ENCODE data around the gene CHID1.

CHID1 gene

DNA sequence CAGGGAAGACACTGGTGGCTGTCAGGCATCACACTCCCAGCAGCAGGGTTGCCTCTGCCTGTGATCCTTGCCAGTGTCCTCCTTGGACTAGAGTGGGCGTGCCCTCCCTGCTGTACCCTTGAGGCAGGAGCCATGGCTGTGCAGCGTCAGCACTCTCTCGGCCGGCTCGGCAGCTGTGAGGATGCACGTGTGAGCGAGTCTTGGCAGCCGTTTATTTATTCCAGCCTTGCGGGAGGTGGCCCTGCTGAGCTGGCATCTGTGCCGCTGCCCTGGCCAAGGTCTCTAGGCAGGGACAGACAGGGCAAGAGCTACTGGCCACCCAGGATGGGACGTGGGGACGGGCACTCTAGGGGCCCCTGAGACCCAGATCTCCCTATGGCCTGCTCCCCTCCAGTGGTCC lies 34.1 kb downstream of the CHID1 start:
- no peak overlapping the region for H4K12ac ChIP-seq (ENCODE audit: low read depth, low read length)
- H3K4me1 ChIP-seq (ENCODE audit: control insufficient read depth in 1 of 2, insufficient read depth in 2 of 2, low read length in 2 of 2) = no peaks in the 10 kb centered on the region
- no peaks in the 10 kb centered on the region for H3K27me3 ChIP-seq (ENCODE audit: insufficient read depth, low read length)
- no peak overlapping the region for H2AK5ac ChIP-seq (ENCODE audit: low read length)
- no peak overlapping the region for H2BK120ac ChIP-seq (ENCODE audit: insufficient read depth, low read length, poor library complexity)
- no peak overlapping the region for H3K9ac ChIP-seq (ENCODE audit: low read length)
- H3K18ac ChIP-seq (ENCODE audit: low read length) = no peak overlapping the region
- H3K23ac ChIP-seq (ENCODE audit: low read length) = no peak overlapping the region
- H3K79me2 ChIP-seq (ENCODE audit: control insufficient read depth, insufficient read depth, low read length, poor library complexity) = no peaks in the 10 kb centered on the region
- no peaks in the 10 kb centered on the region for H3K9me3 ChIP-seq (ENCODE audit: insufficient read depth, low read depth, low read length)
- no peak overlapping the region for H3K14ac ChIP-seq (ENCODE audit: low read length)
- no peak overlapping the region for H3K4me3 ChIP-seq (ENCODE audit: low read depth, low read length)
- no peaks in the 10 kb centered on the region for H3K79me1 ChIP-seq (ENCODE audit: low read length)
- H2AFZ ChIP-seq (ENCODE audit: insufficient read depth, low read length, poor library complexity) = no peak overlapping the region
- H3K36me3 ChIP-seq (ENCODE audit: control insufficient read depth in 1 of 2, insufficient read depth in 2 of 2, low read length in 2 of 2) = peaks cover 22 to 30% of the 10 kb centered on the region in 2 experiments
- no peak overlapping the region for H3K4ac ChIP-seq (ENCODE audit: low read depth, low read length)
- no peak for DNase-seq
- H2BK5ac ChIP-seq (ENCODE audit: low read depth, low read length, poor library complexity) = no peak overlapping the region
- H4K91ac ChIP-seq (ENCODE audit: low read depth, low read length) = no peak overlapping the region
- no peak overlapping the region for H2BK12ac ChIP-seq (ENCODE audit: low read length)
- H3K4me2 ChIP-seq (ENCODE audit: low read length) = no peak overlapping the region
- no peak overlapping the region for H4K8ac ChIP-seq (ENCODE audit: low read depth, low read length)
- WGBS (ENCODE audit: extremely low coverage, insufficient coverage, insufficient read length) = no CpG with 5 or more reads among the region's 12 CpGs
- no peak overlapping the region for H3K27ac ChIP-seq (ENCODE audit: low read depth, low read length)

DNA sequence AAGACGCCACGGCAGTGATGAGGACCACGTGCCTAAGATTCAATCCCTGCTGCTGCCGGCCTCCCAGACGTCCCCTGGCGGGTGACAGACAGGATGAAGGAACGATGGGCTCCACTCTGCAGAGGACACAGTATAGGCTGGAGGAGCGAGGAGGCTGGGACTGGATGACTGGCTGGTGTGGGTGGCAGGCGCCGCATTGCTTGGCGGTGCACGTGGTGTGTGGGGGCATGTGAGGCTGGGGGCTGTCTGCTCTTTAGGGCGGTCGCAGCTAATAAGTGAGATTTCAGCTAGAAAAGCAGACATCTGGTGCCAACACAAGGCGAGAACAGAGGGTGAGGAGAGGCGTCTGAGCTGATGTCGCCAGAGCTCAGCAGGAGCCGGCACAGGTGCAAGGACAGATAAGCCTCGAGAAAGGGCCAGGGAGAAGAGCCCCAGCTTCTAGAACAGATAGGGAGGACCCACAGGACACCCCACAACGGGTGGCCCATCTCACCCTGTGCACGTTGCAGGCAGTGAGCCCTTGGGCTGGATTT lies 34.8 kb downstream of the CHID1 start:
- no CpG with 5 or more reads among the region's 21 CpGs for WGBS (ENCODE audit: extremely low coverage, insufficient coverage, insufficient read length)
- H3K79me1 ChIP-seq (ENCODE audit: low read length) = no peaks in the 10 kb centered on the region
- H3K4ac ChIP-seq (ENCODE audit: low read depth, low read length) = no peak overlapping the region
- H3K27me3 ChIP-seq (ENCODE audit: insufficient read depth, low read length) = no peaks in the 10 kb centered on the region
- H3K36me3 ChIP-seq (ENCODE audit: control insufficient read depth in 1 of 2, insufficient read depth in 2 of 2, low read length in 2 of 2) = peaks cover 21 to 26% of the 10 kb centered on the region in 2 experiments
- H3K4me3 ChIP-seq (ENCODE audit: low read depth, low read length) = no peak overlapping the region
- H3K4me1 ChIP-seq (ENCODE audit: control insufficient read depth in 1 of 2, insufficient read depth in 2 of 2, low read length in 2 of 2) = no peaks in the 10 kb centered on the region
- DNase-seq = no peak
- no peak overlapping the region for H4K12ac ChIP-seq (ENCODE audit: low read depth, low read length)
- no peak overlapping the region for H2BK5ac ChIP-seq (ENCODE audit: low read depth, low read length, poor library complexity)
- no peak overlapping the region for H3K23ac ChIP-seq (ENCODE audit: low read length)
- H3K18ac ChIP-seq (ENCODE audit: low read length) = no peak overlapping the region
- no peak overlapping the region for H3K27ac ChIP-seq (ENCODE audit: low read depth, low read length)
- no peak overlapping the region for H2BK12ac ChIP-seq (ENCODE audit: low read length)
- H3K14ac ChIP-seq (ENCODE audit: low read length) = no peak overlapping the region
- no peak overlapping the region for H2BK120ac ChIP-seq (ENCODE audit: insufficient read depth, low read length, poor library complexity)
- H3K9me3 ChIP-seq (ENCODE audit: insufficient read depth, low read depth, low read length) = no peaks in the 10 kb centered on the region
- H3K9ac ChIP-seq (ENCODE audit: low read length) = no peak overlapping the region
- H4K91ac ChIP-seq (ENCODE audit: low read depth, low read length) = no peak overlapping the region
- no peak overlapping the region for H2AFZ ChIP-seq (ENCODE audit: insufficient read depth, low read length, poor library complexity)
- H3K4me2 ChIP-seq (ENCODE audit: low read length) = no peak overlapping the region
- no peak overlapping the region for H2AK5ac ChIP-seq (ENCODE audit: low read length)
- H4K8ac ChIP-seq (ENCODE audit: low read depth, low read length) = no peak overlapping the region
- no peaks in the 10 kb centered on the region for H3K79me2 ChIP-seq (ENCODE audit: control insufficient read depth, insufficient read depth, low read length, poor library complexity)

DNA sequence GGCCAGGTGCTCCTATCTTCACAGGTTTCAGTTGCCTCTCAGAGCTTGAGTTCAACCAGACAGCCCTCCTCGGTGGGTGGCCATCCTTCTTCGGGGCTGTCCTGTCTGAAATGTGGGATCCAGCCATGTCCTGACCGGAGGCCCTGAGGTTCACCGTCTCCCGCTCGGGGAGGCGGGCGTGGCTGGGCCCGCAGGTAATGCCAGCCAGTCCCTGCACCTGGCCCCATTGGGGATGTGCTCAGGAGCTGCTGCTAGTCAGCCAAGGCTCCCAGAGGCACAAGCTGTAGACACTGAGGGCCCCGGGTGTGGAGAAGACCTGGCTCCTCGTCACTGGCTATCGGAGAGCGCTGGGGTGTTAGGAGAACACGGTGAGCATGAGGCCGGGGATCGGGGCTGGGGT lies 35.4 kb downstream of the CHID1 start:
- no peak overlapping the region for H2AFZ ChIP-seq (ENCODE audit: insufficient read depth, low read length, poor library complexity)
- H3K27ac ChIP-seq (ENCODE audit: low read depth, low read length) = no peak overlapping the region
- H3K79me2 ChIP-seq (ENCODE audit: control insufficient read depth, insufficient read depth, low read length, poor library complexity) = no peaks in the 10 kb centered on the region
- H3K79me1 ChIP-seq (ENCODE audit: low read length) = no peaks in the 10 kb centered on the region
- no peak for DNase-seq
- H2BK12ac ChIP-seq (ENCODE audit: low read length) = no peak overlapping the region
- no peak overlapping the region for H4K12ac ChIP-seq (ENCODE audit: low read depth, low read length)
- no peaks in the 10 kb centered on the region for H3K4me1 ChIP-seq (ENCODE audit: control insufficient read depth in 1 of 2, insufficient read depth in 2 of 2, low read length in 2 of 2)
- H3K4me3 ChIP-seq (ENCODE audit: low read depth, low read length) = no peak overlapping the region
- no peak overlapping the region for H3K4ac ChIP-seq (ENCODE audit: low read depth, low read length)
- no peak overlapping the region for H3K14ac ChIP-seq (ENCODE audit: low read length)
- H3K4me2 ChIP-seq (ENCODE audit: low read length) = no peak overlapping the region
- no peak overlapping the region for H2AK5ac ChIP-seq (ENCODE audit: low read length)
- H2BK5ac ChIP-seq (ENCODE audit: low read depth, low read length, poor library complexity) = no peak overlapping the region
- no peak overlapping the region for H3K18ac ChIP-seq (ENCODE audit: low read length)
- no peak overlapping the region for H3K23ac ChIP-seq (ENCODE audit: low read length)
- H4K8ac ChIP-seq (ENCODE audit: low read depth, low read length) = no peak overlapping the region
- no peaks in the 10 kb centered on the region for H3K27me3 ChIP-seq (ENCODE audit: insufficient read depth, low read length)
- peaks cover 16 to 22% of the 10 kb centered on the region in 2 experiments for H3K36me3 ChIP-seq (ENCODE audit: control insufficient read depth in 1 of 2, insufficient read depth in 2 of 2, low read length in 2 of 2)
- no peak overlapping the region for H3K9ac ChIP-seq (ENCODE audit: low read length)
- WGBS (ENCODE audit: extremely low coverage, insufficient coverage, insufficient read length) = no CpG with 5 or more reads among the region's 16 CpGs
- no peak overlapping the region for H2BK120ac ChIP-seq (ENCODE audit: insufficient read depth, low read length, poor library complexity)
- H3K9me3 ChIP-seq (ENCODE audit: insufficient read depth, low read depth, low read length) = no peaks in the 10 kb centered on the region
- H4K91ac ChIP-seq (ENCODE audit: low read depth, low read length) = no peak overlapping the region

DNA sequence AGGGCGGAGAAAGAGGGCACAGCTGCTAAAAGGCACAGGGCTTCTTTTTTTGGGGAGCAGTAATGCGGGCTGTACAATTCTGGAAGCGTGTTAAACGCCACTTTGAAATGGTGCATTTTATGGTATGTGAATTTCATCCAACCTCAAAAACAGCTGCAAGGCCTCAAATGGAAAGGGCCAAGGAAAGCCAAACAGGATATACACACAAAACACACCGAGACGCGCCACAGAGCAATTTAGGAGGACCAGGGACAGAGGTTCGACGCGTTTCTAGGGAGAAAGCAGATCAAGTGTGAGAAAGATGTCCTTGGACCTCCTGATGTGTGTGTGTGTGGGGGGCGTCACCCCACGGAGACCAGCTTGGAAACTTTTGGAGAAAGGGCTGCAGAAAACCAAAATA lies 36.9 kb downstream of the CHID1 start:
- H3K9ac ChIP-seq (ENCODE audit: low read length) = no peak overlapping the region
- H3K27me3 ChIP-seq (ENCODE audit: insufficient read depth, low read length) = no peaks in the 10 kb centered on the region
- H3K23ac ChIP-seq (ENCODE audit: low read length) = no peak overlapping the region
- no peaks in the 10 kb centered on the region for H3K79me1 ChIP-seq (ENCODE audit: low read length)
- H2BK5ac ChIP-seq (ENCODE audit: low read depth, low read length, poor library complexity) = no peak overlapping the region
- H4K91ac ChIP-seq (ENCODE audit: low read depth, low read length) = no peak overlapping the region
- H3K9me3 ChIP-seq (ENCODE audit: insufficient read depth, low read depth, low read length) = no peaks in the 10 kb centered on the region
- no peaks in the 10 kb centered on the region for H3K4me1 ChIP-seq (ENCODE audit: control insufficient read depth in 1 of 2, insufficient read depth in 2 of 2, low read length in 2 of 2)
- H4K12ac ChIP-seq (ENCODE audit: low read depth, low read length) = no peak overlapping the region
- H3K4ac ChIP-seq (ENCODE audit: low read depth, low read length) = no peak overlapping the region
- H2AFZ ChIP-seq (ENCODE audit: insufficient read depth, low read length, poor library complexity) = no peak overlapping the region
- no peak overlapping the region for H3K4me2 ChIP-seq (ENCODE audit: low read length)
- no peaks in the 10 kb centered on the region for H3K79me2 ChIP-seq (ENCODE audit: control insufficient read depth, insufficient read depth, low read length, poor library complexity)
- H3K27ac ChIP-seq (ENCODE audit: low read depth, low read length) = no peak overlapping the region
- no peak overlapping the region for H3K18ac ChIP-seq (ENCODE audit: low read length)
- DNase-seq = no peak
- H3K14ac ChIP-seq (ENCODE audit: low read length) = no peak overlapping the region
- H2BK12ac ChIP-seq (ENCODE audit: low read length) = no peak overlapping the region
- no peak overlapping the region for H3K4me3 ChIP-seq (ENCODE audit: low read depth, low read length)
- WGBS (ENCODE audit: extremely low coverage, insufficient coverage, insufficient read length) = no CpG with 5 or more reads among the region's 12 CpGs
- no peak overlapping the region for H2AK5ac ChIP-seq (ENCODE audit: low read length)
- no peak overlapping the region for H2BK120ac ChIP-seq (ENCODE audit: insufficient read depth, low read length, poor library complexity)
- H4K8ac ChIP-seq (ENCODE audit: low read depth, low read length) = no peak overlapping the region
- peaks cover 10 to 13% of the 10 kb centered on the region in 2 experiments for H3K36me3 ChIP-seq (ENCODE audit: control insufficient read depth in 1 of 2, insufficient read depth in 2 of 2, low read length in 2 of 2)
